GM13976 (cell line): Measurements from ENCODE around the gene COL6A1.

Experiments
- DNase-seq: peaks from one replicate; pipeline ENCODE4 v3.0.0; 2012; ENCODE audit warnings: low spot score
- in situ Hi-C: fragments of 300-500 bp; cut with MboI; formaldehyde crosslinking; loops from one replicate; pipeline ENCODE4 v1.12.0; 2022; ENCODE audit warnings: low sequenced_read_pairs, mixed read lengths, inconsistent platforms; ENCODE audit not compliant: unreplicated experiment
- TF ChIP-seq, protein P1 (sequence below): IDR thresholded peaks from 2 replicates; pipeline ENCODE4 v1.5.1; 2012; ENCODE audit warnings: borderline replicate concordance, mild to moderate bottlenecking; ENCODE audit not compliant: insufficient read depth; ENCODE audit errors: extremely low read depth, missing control alignments, control extremely low read depth

The COL6A1 gene

DNA sequence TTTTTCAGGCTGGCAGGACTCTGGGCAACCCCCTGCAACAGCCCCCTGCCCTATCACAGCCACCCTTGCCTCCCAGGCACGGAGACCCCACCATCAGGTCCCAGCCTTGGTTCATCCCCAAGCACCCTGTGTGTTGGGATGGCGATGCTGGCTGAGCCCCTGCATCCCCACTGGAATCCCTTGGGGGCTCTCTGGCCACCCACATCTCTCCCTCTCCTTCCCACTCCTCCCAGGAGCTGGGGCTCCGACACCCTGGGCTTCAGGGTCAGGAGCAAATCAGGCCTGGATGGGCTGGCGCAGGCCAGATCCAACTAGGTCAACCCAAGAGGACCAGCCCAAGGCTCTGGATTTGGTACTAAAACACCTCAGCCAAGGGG, 25.9 kb downstream of the COL6A1 start:
- TF ChIP-seq, protein P1, sequence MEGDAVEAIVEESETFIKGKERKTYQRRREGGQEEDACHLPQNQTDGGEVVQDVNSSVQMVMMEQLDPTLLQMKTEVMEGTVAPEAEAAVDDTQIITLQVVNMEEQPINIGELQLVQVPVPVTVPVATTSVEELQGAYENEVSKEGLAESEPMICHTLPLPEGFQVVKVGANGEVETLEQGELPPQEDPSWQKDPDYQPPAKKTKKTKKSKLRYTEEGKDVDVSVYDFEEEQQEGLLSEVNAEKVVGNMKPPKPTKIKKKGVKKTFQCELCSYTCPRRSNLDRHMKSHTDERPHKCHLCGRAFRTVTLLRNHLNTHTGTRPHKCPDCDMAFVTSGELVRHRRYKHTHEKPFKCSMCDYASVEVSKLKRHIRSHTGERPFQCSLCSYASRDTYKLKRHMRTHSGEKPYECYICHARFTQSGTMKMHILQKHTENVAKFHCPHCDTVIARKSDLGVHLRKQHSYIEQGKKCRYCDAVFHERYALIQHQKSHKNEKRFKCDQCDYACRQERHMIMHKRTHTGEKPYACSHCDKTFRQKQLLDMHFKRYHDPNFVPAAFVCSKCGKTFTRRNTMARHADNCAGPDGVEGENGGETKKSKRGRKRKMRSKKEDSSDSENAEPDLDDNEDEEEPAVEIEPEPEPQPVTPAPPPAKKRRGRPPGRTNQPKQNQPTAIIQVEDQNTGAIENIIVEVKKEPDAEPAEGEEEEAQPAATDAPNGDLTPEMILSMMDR, result no peak
- in situ Hi-C loops, result no loop called here
- peak; percentile 29 for DNase-seq

DNA sequence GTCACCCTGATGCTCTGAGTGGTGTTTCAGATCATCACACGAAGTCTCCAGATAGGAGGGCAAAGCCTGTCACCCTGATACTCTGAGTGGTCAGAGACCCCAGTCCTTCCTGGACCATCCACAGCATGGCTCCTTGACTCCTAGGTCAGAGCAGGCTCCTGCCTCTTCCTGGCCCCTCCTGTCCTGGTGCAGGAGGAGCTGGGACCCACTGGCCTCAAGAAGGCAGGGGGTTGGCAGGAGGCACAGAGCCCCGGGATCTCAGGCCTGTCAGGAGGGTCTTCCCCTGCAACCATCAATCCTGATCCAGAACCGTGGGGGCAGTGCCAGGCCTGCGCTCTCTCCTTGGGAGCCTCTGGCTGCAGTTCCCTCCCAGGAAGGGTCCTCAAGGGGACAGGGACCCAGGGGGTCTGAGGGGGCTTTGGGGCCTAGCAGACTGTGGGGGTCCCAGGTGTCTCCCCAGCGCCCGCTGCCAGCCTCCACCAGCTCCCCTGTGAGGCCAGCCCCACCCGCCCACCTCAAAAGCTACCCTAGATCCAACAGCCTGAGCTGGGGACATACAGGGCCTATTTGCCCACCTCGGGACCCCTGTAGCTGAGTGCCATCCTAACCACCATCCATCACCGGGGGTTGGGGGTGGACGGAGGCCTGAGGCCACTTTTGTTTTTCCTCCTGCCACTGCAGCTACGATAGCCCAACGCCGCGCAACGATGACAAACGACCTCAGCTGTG, 27.5 kb downstream of the COL6A1 start:
- DNase-seq, result peak; percentile 25
- TF ChIP-seq, protein P1, result no peak
- in situ Hi-C loops, result no loop called here

DNA sequence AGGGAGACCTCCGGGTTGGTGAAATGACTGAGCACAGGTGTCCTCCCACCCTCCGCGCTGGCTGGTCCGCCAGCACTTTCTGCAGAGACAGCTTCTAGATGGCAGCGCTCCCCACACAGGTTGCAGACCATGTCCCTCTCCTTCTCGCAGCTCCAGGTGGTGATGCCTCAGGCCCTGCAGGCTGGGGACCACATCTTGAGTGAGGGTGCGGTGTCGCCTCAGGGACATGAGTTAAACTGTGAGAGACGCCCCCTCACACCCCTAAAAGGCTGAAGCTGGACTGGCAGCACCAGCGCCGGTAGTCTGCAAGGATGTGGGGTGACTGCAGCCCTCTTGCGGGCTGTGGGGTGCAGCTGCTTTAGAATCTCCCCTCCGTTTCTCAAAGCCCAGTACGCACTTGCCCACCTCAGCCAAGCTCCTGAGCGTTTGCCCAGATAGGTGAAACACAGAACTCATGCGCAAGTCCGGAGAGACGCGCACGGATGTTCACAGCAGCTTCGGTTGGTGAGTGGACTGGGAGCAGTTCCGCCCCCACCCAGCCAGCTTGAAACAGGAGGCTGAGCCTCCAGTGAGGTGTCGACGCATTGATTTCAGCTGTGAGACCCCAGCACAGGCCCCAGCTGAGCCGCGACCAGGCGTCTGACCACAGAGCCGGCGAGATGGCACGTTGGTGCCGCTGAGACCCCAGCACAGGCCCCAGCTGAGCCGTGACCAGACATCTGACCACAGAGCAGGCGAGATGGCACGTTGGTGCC, 28.6 kb downstream of the COL6A1 start:
- no peak for DNase-seq
- in situ Hi-C loops, result no loop called here

DNA sequence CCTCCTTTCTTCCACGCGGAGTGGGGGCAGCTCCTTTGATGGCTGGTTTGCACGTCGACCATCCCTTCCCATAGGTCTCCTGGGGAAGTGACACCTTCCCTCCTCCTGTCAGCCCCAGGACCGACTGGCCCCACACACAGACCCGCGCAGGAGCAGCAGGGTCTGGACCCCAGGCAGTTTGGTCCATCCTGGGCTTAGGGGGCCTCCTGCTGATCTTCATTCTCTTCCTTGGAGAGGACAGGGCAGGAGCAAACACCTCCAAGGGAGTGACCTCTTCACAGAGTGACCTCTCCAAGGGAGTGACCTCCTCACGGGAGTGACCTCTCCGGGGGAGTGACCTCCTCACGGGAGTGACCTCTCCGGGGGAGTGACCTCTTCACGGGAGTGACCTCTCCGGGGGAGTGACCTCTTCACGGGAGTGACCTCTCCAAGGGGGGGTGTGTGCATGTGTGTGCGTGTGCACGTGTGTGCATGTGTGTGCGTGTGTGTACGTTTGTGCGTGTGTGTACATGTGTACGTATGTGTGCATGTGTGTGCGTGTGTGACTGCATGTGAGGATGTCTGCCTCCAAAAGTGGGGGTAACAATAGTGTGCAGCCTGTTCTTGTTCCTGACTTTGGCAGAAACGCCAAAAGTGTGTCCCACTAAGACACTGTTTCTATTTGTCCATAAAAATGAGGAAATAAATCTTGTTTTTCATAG, 29.8 kb downstream of the COL6A1 start:
- TF ChIP-seq, protein P1, result no peak
- in situ Hi-C loops, result no loop called here
- DNase-seq, result no peak

More for the DNA sequence above, 28.6 kb downstream of the COL6A1 start:
- TF ChIP-seq, protein P1, result no peak

DNA sequence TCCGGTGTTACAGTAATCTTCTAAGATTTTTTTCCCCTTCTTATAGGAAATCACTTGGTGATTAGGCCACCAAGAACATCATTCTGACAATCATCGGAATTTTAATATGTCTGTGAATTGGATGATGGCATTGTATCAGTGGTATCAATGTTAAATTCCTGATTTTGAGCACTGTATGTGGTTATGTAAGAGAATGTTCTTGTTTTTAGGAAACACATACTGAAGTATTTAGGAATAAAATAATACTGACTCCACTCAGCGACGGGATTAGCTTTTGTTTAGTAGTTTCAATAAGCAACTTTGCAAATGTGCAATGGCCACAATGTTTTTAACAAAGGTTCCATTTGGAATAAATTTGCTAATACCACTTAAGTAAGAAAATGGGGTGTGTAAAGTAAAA, 30.6 kb downstream of the COL6A1 start:
- in situ Hi-C loops, result no loop called here
- TF ChIP-seq, protein P1, result no peak

DNA sequence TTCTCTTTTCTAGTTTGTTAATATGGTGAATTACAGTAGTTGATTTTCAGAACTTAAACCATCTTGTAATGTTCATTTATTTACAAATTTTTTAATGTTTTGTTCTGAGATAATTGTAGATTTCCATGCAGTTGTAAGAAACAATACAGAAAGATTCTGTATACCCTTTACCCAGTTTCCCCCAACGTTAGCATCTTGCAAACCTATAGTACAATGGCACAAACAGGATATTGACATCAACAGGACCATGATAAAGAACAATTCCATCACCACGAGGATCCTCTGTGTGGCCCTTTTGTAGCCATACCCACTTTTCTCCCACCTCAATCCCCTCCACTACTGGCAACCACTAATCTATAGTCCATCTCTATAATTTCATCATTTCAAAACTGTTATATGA, 33.3 kb downstream of the COL6A1 start:
- in situ Hi-C loops, result no loop called here
- TF ChIP-seq, protein P1, result no peak
- DNase-seq, result no peak

More for the DNA sequence above, 30.6 kb downstream of the COL6A1 start:
- no peak for DNase-seq
